ENCODE measurements around the gene WBP2NL.

The WBP2NL gene

DNA sequence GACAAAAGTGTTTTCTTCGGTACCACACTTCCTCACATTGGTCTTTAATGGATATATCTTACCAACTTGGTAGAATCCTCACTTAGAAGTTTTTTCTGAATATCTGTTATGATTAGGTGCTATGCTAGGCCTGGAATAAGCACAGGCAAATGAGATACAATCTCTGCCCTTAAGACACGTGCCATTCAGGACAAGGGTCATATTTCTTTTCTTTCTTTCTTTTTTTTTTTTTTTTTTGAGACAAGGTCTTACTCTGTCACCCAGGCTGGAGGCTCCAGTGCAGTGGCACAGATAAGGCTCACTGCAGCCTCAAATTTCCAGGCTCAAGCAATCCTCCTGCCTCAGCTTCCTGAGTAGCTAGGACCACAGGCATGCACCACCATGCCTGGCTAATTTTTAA, 23.0 kb downstream of the WBP2NL start:
- no peaks in the 10 kb centered on the region for H3K9me3 Mint-ChIP-seq
- no peaks in the 10 kb centered on the region for H3K4me1 Mint-ChIP-seq
- H3K27me3 Mint-ChIP-seq, result peaks cover 16% of the 10 kb centered on the region
- no peaks in the 10 kb centered on the region for H3K36me3 Mint-ChIP-seq (ENCODE audit: insufficient read depth)
- no peak overlapping the region for H3K4me3 Mint-ChIP-seq
- no peak overlapping the region for H3K27ac Mint-ChIP-seq (ENCODE audit: low read depth)
- ATAC-seq (replicated peaks; ENCODE audit: extremely low read depth, poor library complexity, severe bottlenecking) (no peak), DNase-seq (ENCODE audit: low spot score in 2 of 2) (no peak)

GRCh38 chr22:42022162-42022847, 23.7 kb downstream of the WBP2NL start:
- H3K4me1 Mint-ChIP-seq, result no peaks in the 10 kb centered on the region
- no peak overlapping the region for H3K27ac Mint-ChIP-seq (ENCODE audit: low read depth)
- H3K9me3 Mint-ChIP-seq, result no peaks in the 10 kb centered on the region
- no peak for DNase-seq (ENCODE audit: low spot score in 2 of 2)
- no peak overlapping the region for H3K4me3 Mint-ChIP-seq
- H3K36me3 Mint-ChIP-seq (ENCODE audit: insufficient read depth), result no peaks in the 10 kb centered on the region
- H3K27me3 Mint-ChIP-seq, result peaks cover 9% of the 10 kb centered on the region
- no peak for ATAC-seq (replicated peaks; ENCODE audit: extremely low read depth, poor library complexity, severe bottlenecking)

DNA sequence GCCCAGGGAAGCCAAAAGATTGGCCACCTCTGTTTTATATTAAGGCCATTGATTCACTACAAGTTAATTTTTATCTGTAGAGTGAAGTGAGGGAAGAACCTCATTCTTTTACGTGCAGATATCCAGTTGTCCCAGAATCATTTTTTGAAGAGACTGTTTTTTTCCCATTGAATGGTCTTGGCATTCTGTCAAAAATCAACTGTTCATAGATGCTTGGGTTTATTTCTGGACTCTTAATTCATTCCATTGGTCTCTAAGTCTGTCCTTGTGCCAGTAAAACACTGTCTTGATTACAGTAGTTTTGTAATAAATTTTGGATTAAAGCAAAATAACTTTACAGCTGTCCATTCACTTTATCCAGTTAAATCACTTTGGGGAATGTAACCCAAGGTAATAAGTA, 26.8 kb downstream of the WBP2NL start:
- DNase-seq (ENCODE audit: low spot score in 2 of 2) (no peak), ATAC-seq (replicated peaks; ENCODE audit: extremely low read depth, poor library complexity, severe bottlenecking) (no peak)
- no peaks in the 10 kb centered on the region for H3K4me1 Mint-ChIP-seq
- H3K27ac Mint-ChIP-seq (ENCODE audit: low read depth), result no peak overlapping the region
- H3K36me3 Mint-ChIP-seq (ENCODE audit: insufficient read depth), result no peaks in the 10 kb centered on the region
- no peaks in the 10 kb centered on the region for H3K9me3 Mint-ChIP-seq
- H3K4me3 Mint-ChIP-seq, result no peak overlapping the region
- H3K27me3 Mint-ChIP-seq, result no peaks in the 10 kb centered on the region

GRCh38 chr22:42026705-42027104, 28.1 kb downstream of the WBP2NL start:
- no peaks in the 10 kb centered on the region for H3K27me3 Mint-ChIP-seq
- no peaks in the 10 kb centered on the region for H3K9me3 Mint-ChIP-seq
- DNase-seq (ENCODE audit: low spot score in 2 of 2), result no peak
- no peak overlapping the region for H3K4me3 Mint-ChIP-seq
- H3K27ac Mint-ChIP-seq (ENCODE audit: low read depth), result no peak overlapping the region
- H3K36me3 Mint-ChIP-seq (ENCODE audit: insufficient read depth), result no peaks in the 10 kb centered on the region
- H3K4me1 Mint-ChIP-seq, result no peaks in the 10 kb centered on the region
- no peak for ATAC-seq (replicated peaks; ENCODE audit: extremely low read depth, poor library complexity, severe bottlenecking)

- Mint-ChIP-seq H3K4me3 (no peak overlapping the region), H3K9me3 (peaks cover 10% of the 10 kb centered on the region), H3K4me1 (no peaks in the 10 kb centered on the region), H3K36me3 (ENCODE audit: insufficient read depth) (no peaks in the 10 kb centered on the region), H3K27ac (ENCODE audit: low read depth) (no peak overlapping the region), H3K27me3 (no peaks in the 10 kb centered on the region)
- ATAC-seq (replicated peaks; ENCODE audit: extremely low read depth, poor library complexity, severe bottlenecking), result no peak
- DNase-seq (ENCODE audit: low spot score in 2 of 2), result no peak
Measured at GRCh38 chr22:42033263-42034181, 34.9 kb downstream of the WBP2NL start.

DNA sequence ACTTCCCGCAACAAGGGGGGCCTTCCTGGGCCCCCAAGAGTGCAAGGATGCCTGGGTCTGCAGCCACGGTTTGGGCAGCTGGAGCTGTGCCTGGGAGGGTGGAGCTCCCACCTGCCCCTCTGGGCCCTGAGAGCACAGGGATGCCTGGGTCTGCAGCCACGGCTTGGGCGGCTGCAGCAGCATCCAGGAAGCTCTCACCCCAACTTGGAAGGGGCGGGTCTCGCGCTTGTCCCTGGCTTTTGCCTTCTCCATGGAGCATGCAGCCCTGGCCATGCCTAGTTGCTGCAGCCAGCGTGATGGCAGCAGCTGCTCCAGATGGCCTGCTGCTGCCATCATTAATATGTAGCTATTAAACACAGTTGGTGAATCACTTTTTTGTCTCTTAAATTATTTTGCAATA, 36.7 kb downstream of the WBP2NL start:
- ATAC-seq (replicated peaks; ENCODE audit: extremely low read depth, poor library complexity, severe bottlenecking), result no peak
- no peaks in the 10 kb centered on the region for H3K36me3 Mint-ChIP-seq (ENCODE audit: insufficient read depth)

DNA sequence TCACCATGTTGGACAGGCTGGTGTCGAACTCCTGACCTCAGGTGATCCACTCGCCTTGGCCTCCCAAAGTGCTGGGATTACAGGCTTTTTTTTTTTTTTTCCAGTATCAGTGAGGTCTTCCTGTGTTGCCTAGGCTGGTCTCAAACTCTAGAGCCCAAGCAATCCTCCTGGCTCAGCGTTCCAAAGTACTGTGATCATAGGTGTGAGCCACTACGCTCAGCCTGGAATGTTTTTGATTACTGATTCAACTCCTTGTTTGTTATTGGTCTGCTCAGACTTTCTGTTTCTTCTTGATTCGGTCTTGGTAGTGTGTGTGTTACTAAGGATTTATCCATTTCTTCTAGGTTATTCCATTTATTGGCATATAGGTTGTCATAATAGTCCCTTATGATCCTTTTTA, 40.7 kb downstream of the WBP2NL start:
- no peak overlapping the region for H3K27ac Mint-ChIP-seq (ENCODE audit: low read depth)
- no peaks in the 10 kb centered on the region for H3K4me1 Mint-ChIP-seq
- no peak overlapping the region for H3K4me3 Mint-ChIP-seq
- H3K27me3 Mint-ChIP-seq, result no peaks in the 10 kb centered on the region
- no peak for DNase-seq (ENCODE audit: low spot score in 2 of 2)
- H3K9me3 Mint-ChIP-seq, result peaks cover 7% of the 10 kb centered on the region
- no peak for ATAC-seq (replicated peaks; ENCODE audit: extremely low read depth, poor library complexity, severe bottlenecking)
- no peaks in the 10 kb centered on the region for H3K36me3 Mint-ChIP-seq (ENCODE audit: insufficient read depth)

More for the DNA sequence above, 36.7 kb downstream of the WBP2NL start:
- no peak for DNase-seq (ENCODE audit: low spot score in 2 of 2)
- Mint-ChIP-seq H3K4me1 (no peaks in the 10 kb centered on the region), H3K27ac (ENCODE audit: low read depth) (no peak overlapping the region), H3K27me3 (no peaks in the 10 kb centered on the region), H3K4me3 (no peak overlapping the region), H3K9me3 (peaks cover 10% of the 10 kb centered on the region)

DNA sequence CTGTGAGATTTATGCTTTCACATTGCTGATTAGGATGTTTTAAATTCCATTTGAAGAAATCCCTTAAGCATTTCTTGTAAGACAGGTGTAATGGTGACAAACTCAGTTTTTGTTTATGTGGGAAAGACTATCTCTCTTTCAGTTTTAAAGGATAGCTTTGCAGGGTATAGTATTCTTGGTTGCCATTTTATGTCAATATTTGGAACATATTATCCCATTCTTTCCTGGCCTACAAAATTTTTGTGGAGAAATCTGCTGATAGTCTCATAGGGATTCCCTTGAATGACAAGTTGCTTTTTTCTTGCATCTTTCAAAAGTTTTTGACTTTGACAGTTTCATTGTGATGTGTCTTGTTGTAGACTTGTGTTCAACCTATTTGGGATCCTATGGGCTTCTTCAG, 43.2 kb downstream of the WBP2NL start:
- Mint-ChIP-seq H3K36me3 (ENCODE audit: insufficient read depth) (no peaks in the 10 kb centered on the region), H3K9me3 (peaks cover 7% of the 10 kb centered on the region), H3K4me3 (no peak overlapping the region), H3K27me3 (no peaks in the 10 kb centered on the region), H3K4me1 (no peaks in the 10 kb centered on the region), H3K27ac (ENCODE audit: low read depth) (no peak overlapping the region)
- ATAC-seq (replicated peaks; ENCODE audit: extremely low read depth, poor library complexity, severe bottlenecking), result no peak
- no peak for DNase-seq (ENCODE audit: low spot score in 2 of 2)

DNA sequence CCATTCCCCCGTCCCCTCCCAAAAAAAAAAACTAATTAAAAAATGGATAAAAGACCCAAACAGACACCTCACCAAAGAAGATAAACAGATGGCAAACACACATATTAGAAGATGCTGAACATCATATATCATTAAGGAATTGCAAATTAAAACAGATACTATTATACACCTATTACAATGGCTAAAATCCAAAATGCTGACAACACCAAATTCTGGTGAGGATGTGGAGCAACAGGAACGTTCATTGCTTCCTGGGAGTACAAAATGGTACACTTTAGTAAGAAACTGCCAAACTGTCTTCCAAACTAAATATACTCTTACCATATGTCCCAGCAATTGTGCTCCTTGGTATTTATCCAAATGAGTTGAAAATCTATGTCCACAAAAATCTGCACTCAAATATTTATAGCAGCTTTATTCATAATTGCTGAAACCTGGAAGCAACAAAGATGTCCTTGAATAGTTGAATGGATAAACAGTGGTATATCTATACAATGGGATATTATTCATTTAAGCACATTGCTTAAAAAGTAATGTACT, 52.1 kb downstream of the WBP2NL start:
- H3K27ac Mint-ChIP-seq (ENCODE audit: low read depth), result no peak overlapping the region
- no peak for DNase-seq (ENCODE audit: low spot score in 2 of 2)
- no peak for ATAC-seq (replicated peaks; ENCODE audit: extremely low read depth, poor library complexity, severe bottlenecking)
- no peaks in the 10 kb centered on the region for H3K27me3 Mint-ChIP-seq
- no peaks in the 10 kb centered on the region for H3K36me3 Mint-ChIP-seq (ENCODE audit: insufficient read depth)
- no peaks in the 10 kb centered on the region for H3K4me1 Mint-ChIP-seq
- no peak overlapping the region for H3K4me3 Mint-ChIP-seq
- H3K9me3 Mint-ChIP-seq, result peaks cover under 1% of the 10 kb centered on the region

DNA sequence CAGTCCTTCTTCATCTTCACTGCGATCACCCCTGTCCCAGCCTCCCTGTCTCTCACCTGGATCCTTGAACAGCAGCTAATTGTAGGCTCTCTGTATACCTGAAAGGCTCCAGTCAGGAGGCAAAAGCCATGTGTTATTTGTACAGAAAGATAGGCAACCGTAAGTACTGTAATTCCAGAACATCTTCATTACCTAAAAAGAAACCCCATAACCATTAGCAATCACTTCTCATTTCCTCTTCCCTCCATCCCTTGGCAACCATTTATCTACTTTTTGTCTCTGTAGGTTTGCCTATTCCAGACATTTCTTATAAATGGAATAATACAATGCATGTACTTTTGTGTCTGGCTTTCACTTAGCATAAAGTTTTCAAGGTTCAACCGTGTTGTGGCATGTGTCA, 54.2 kb downstream of the WBP2NL start:
- Mint-ChIP-seq H3K9me3 (peaks cover 16% of the 10 kb centered on the region), H3K27me3 (no peaks in the 10 kb centered on the region), H3K4me1 (no peaks in the 10 kb centered on the region), H3K27ac (ENCODE audit: low read depth) (no peak overlapping the region), H3K36me3 (ENCODE audit: insufficient read depth) (no peaks in the 10 kb centered on the region), H3K4me3 (no peak overlapping the region)
- no peak for ATAC-seq (replicated peaks; ENCODE audit: extremely low read depth, poor library complexity, severe bottlenecking)
- no peak for DNase-seq (ENCODE audit: low spot score in 2 of 2)

DNA sequence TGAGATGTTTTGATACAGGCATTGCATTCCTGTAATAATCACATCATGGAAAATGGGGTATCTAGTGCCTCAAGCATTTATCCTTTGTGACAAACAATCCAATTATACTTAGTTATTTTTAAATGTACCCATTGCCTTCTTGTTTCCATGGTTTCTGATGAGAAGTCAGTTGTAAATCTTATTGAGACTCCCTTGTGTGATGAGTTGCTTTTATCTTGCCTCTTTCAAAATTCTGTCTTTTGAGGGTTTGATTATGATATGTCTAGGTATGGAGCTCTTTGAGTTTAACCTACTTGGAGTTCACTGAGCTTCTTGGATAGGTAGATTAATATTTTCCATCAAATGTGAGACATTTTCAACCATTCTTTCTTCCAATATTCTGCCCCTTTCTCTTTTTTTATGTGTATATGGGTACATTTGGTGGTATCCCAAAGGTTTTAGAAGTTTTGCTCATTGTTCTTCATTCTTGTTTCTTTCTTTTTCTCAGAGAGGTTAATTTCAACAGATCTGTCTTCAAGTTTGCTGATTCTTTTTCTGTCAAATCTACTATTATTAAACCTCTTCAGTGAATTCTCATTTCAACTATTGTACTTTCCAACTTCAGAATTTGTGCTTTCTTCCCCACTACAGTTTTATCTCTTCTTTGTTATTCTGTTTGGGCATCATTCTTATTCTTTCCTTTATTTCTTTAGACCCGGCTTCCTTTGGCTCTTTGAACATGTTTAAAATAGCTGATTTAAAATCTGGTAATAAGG, 58.3 kb downstream of the WBP2NL start:
- no peaks in the 10 kb centered on the region for H3K4me1 Mint-ChIP-seq
- H3K4me3 Mint-ChIP-seq, result no peak overlapping the region
- H3K27me3 Mint-ChIP-seq, result no peaks in the 10 kb centered on the region
- H3K36me3 Mint-ChIP-seq (ENCODE audit: insufficient read depth), result peaks cover 7% of the 10 kb centered on the region
- DNase-seq (ENCODE audit: low spot score in 2 of 2) (no peak), ATAC-seq (replicated peaks; ENCODE audit: extremely low read depth, poor library complexity, severe bottlenecking) (no peak)
- H3K9me3 Mint-ChIP-seq, result peaks cover 21% of the 10 kb centered on the region
- H3K27ac Mint-ChIP-seq (ENCODE audit: low read depth), result no peak overlapping the region

GRCh38 chr22:42060489-42060888, 61.9 kb downstream of the WBP2NL start:
- peaks cover 21% of the 10 kb centered on the region for H3K9me3 Mint-ChIP-seq

More at GRCh38 chr22:42060489-42060888, 61.9 kb downstream of the WBP2NL start:
- DNase-seq (ENCODE audit: low spot score in 2 of 2), result no peak
- H3K36me3 Mint-ChIP-seq (ENCODE audit: insufficient read depth), result peaks cover 17% of the 10 kb centered on the region
- no peak overlapping the region for H3K27ac Mint-ChIP-seq (ENCODE audit: low read depth)
- no peak for ATAC-seq (replicated peaks; ENCODE audit: extremely low read depth, poor library complexity, severe bottlenecking)
- H3K4me1 Mint-ChIP-seq, result peaks cover 6% of the 10 kb centered on the region
- no peaks in the 10 kb centered on the region for H3K27me3 Mint-ChIP-seq
- H3K4me3 Mint-ChIP-seq, result no peak overlapping the region
